Peyer's patch (tissue), 4 donors: ENCODE results near the gene CYP21A2.
"Not testable (repeated sequence)": the region's sequence is repeated elsewhere in the genome, so short reads cannot be mapped to it uniquely, and the experiment has no call there.

ENCODE experiments used
- POLR2A ChIP-seq, 2 donors: fragments of 450-650 bp; IDR thresholded peaks; one replicate each; pipeline ENCODE4 v1.5.1; 2017; ENCODE audit warnings: antibody characterized with exemption in 2 of 2, mild to moderate bottlenecking in 2 of 2, moderate library complexity in 2 of 2
- TF ChIP-seq, protein P1 (sequence below), 6 experiments: fragments of 450-650 bp in 4 of 6; fragments of 200-600 bp in 2 of 6; sonication (generic) in 1 of 6; IDR thresholded peaks; one replicate each; pipeline ENCODE4 v1.5.1; 2017 to 2019; ENCODE audit warnings: antibody characterized with exemption in 6 of 6, mild to moderate bottlenecking in 3 of 6, moderate library complexity in 1 of 6

DNA sequence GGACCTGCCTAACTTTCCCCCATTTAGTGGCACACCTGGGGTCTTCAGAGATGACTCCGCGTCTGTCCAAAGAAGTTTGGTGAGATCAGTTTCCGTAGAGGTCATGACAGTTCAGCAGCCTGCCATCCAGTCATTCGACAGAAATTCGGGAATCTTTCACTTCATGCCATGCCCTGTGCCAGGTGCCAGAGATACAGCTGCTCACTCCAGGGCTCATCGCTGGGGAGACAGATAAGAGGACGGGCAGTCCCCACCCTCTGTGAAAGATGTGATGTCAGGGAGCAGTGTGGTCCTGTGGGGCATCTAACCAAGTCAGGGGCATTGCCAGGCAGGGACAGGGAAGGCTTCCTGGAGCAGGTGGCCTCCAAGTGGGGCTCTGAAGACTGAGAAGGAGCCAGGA is 34.9 kb upstream of the CYP21A2 start:
- TF ChIP-seq, protein P1, sequence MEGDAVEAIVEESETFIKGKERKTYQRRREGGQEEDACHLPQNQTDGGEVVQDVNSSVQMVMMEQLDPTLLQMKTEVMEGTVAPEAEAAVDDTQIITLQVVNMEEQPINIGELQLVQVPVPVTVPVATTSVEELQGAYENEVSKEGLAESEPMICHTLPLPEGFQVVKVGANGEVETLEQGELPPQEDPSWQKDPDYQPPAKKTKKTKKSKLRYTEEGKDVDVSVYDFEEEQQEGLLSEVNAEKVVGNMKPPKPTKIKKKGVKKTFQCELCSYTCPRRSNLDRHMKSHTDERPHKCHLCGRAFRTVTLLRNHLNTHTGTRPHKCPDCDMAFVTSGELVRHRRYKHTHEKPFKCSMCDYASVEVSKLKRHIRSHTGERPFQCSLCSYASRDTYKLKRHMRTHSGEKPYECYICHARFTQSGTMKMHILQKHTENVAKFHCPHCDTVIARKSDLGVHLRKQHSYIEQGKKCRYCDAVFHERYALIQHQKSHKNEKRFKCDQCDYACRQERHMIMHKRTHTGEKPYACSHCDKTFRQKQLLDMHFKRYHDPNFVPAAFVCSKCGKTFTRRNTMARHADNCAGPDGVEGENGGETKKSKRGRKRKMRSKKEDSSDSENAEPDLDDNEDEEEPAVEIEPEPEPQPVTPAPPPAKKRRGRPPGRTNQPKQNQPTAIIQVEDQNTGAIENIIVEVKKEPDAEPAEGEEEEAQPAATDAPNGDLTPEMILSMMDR (IDR thresholded peaks at IDR 0.05), result not testable (repeated sequence)
- TF ChIP-seq POLR2A (IDR thresholded peaks at IDR 0.05), result not testable (repeated sequence)
